H1 (cell line): ENCODE measurements around the gene GSTT2. TPM values are rescaled to one million over a fixed set of nuclear protein-coding genes. Genes with fewer than 3 reads are reported as not detected.

Source experiments
- BACH1 ChIP-seq: IDR thresholded peaks from 2 replicates; pipeline ENCODE4 v1.6.1; 2012; ENCODE audit warnings: low read length, improper control_type of control experiment
- BRCA1 ChIP-seq: IDR thresholded peaks from 2 replicates; pipeline ENCODE4 v1.6.1; 2012; ENCODE audit warnings: low read depth, low read length, improper control_type of control experiment
- CBX5 ChIP-seq: fragments of 300-800, 300-1000 bp; sonication (generic); IDR thresholded peaks from 2 replicates; pipeline ENCODE4 v1.7.1; 2016; ENCODE audit warnings: antibody characterized with exemption, low read length, low read depth
- CBX8 ChIP-seq: fragments of 300-800, 300-1000 bp; sonication (generic); IDR thresholded peaks from 2 replicates; pipeline ENCODE4 v1.7.1; 2016; ENCODE audit warnings: low read depth, low read length, borderline replicate concordance
- NRF1 ChIP-seq: IDR thresholded peaks from 2 replicates; pipeline ENCODE4 v1.6.1; 2011; ENCODE audit warnings: mild to moderate bottlenecking, low read depth, low read length, improper control_type of control experiment
- RNF2 ChIP-seq: fragments of 200-900, 300-1000 bp; sonication (generic); IDR thresholded peaks from 2 replicates; pipeline ENCODE4 v1.7.1; 2016; ENCODE audit warnings: borderline replicate concordance, low read depth, mild to moderate bottlenecking, antibody characterized with exemption, low read length; ENCODE audit not compliant: poor library complexity, severe bottlenecking; ENCODE audit errors: missing control alignments
- TEAD4 ChIP-seq: IDR thresholded peaks from 2 replicates; pipeline ENCODE4 v1.6.1; 2012; ENCODE audit warnings: low read depth, low read length, inconsistent platforms, mixed read lengths
- polyA plus RNA-seq, 7 experiments: library from polyadenylated mRNA; depleted of rRNA in 3 of 7; stranded (reverse) in 5 of 7; unstranded in 2 of 7; fragments of >200 nt in 5 of 7; fragments of 200-250 nt in 2 of 7; gene quantifications; 1 replicate in 5 of 7; 2 replicates in 1 of 7; 4 replicates in 1 of 7; pipeline versions ENCODE4 v1.2.1 to v1.2.3, GENCODE V29; 2011 to 2013; ENCODE audit warnings: missing spikeins in 2 of 7, mixed read lengths in 2 of 7
- total RNA-seq: library from RNA; stranded (reverse); fragmentation: NEBNext Ultra II Directional; extraction: Animal tissue kit (Norgen Biotek cat#: 25700); gene quantifications from 2 replicates; pipeline ENCODE4 v1.2.1, GENCODE V29; 2021
- TF ChIP-seq, protein P1 (sequence below): fragments of 300-600 bp; sonication (generic); IDR thresholded peaks from 2 replicates; pipeline ENCODE4 v1.7.1; 2012; ENCODE audit warnings: low read length, moderate library complexity, mild to moderate bottlenecking, inconsistent platforms; ENCODE audit not compliant: insufficient replicate concordance
- TF ChIP-seq, protein P2 (sequence below): IDR thresholded peaks from 2 replicates; pipeline ENCODE4 v1.6.1; 2011; ENCODE audit warnings: low read length, improper control_type of control experiment

Gene GSTT2
- total and polyA plus RNA-seq, 2 of the 8 experiments (the other 6 are each of a cell fraction or from before 2014, with no cell fraction given) = 1.1 to 1.5 TPM

DNA sequence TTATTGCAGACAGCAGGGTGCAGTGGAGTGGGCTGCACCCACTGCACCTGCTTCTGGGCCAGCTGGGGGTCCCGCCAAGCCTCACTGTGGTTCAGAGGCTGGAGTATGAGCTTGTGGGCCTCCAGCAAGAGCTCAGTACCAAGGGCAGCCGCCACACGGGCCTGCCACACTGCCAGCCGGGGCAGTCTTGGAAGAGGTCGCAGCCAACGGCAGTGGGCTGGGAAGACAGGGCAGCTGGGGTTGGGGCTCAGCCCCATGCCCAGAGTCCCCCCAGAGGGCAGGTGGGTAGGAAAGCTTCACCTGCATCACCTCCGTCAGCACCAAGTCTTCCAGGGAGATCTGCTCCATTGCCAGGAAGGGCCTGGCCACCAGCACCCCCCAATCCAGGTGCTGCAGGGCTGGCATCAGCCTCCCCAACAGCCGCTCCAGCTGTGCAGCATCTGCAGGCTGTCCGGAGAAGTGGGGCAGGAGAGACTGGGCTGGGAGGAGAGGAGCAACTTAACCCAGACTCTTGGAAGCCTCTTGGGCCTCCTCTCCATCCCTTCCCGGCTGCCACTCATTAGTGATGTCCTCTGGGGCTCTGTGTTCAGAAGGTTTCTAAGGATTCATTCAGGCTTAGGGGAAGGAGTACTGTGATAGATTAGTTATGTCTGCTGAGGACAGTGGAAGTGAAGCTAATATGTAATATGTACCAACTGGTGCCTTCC, 26.4 kb downstream of the GSTT2 start (continued):
- TF ChIP-seq BACH1 (no peak), BRCA1 (no peak), NRF1 (no peak), CBX5 (no peak), CBX8 (no peak), TEAD4 (no peak), RNF2 (no peak)
- TF ChIP-seq, protein P1, sequence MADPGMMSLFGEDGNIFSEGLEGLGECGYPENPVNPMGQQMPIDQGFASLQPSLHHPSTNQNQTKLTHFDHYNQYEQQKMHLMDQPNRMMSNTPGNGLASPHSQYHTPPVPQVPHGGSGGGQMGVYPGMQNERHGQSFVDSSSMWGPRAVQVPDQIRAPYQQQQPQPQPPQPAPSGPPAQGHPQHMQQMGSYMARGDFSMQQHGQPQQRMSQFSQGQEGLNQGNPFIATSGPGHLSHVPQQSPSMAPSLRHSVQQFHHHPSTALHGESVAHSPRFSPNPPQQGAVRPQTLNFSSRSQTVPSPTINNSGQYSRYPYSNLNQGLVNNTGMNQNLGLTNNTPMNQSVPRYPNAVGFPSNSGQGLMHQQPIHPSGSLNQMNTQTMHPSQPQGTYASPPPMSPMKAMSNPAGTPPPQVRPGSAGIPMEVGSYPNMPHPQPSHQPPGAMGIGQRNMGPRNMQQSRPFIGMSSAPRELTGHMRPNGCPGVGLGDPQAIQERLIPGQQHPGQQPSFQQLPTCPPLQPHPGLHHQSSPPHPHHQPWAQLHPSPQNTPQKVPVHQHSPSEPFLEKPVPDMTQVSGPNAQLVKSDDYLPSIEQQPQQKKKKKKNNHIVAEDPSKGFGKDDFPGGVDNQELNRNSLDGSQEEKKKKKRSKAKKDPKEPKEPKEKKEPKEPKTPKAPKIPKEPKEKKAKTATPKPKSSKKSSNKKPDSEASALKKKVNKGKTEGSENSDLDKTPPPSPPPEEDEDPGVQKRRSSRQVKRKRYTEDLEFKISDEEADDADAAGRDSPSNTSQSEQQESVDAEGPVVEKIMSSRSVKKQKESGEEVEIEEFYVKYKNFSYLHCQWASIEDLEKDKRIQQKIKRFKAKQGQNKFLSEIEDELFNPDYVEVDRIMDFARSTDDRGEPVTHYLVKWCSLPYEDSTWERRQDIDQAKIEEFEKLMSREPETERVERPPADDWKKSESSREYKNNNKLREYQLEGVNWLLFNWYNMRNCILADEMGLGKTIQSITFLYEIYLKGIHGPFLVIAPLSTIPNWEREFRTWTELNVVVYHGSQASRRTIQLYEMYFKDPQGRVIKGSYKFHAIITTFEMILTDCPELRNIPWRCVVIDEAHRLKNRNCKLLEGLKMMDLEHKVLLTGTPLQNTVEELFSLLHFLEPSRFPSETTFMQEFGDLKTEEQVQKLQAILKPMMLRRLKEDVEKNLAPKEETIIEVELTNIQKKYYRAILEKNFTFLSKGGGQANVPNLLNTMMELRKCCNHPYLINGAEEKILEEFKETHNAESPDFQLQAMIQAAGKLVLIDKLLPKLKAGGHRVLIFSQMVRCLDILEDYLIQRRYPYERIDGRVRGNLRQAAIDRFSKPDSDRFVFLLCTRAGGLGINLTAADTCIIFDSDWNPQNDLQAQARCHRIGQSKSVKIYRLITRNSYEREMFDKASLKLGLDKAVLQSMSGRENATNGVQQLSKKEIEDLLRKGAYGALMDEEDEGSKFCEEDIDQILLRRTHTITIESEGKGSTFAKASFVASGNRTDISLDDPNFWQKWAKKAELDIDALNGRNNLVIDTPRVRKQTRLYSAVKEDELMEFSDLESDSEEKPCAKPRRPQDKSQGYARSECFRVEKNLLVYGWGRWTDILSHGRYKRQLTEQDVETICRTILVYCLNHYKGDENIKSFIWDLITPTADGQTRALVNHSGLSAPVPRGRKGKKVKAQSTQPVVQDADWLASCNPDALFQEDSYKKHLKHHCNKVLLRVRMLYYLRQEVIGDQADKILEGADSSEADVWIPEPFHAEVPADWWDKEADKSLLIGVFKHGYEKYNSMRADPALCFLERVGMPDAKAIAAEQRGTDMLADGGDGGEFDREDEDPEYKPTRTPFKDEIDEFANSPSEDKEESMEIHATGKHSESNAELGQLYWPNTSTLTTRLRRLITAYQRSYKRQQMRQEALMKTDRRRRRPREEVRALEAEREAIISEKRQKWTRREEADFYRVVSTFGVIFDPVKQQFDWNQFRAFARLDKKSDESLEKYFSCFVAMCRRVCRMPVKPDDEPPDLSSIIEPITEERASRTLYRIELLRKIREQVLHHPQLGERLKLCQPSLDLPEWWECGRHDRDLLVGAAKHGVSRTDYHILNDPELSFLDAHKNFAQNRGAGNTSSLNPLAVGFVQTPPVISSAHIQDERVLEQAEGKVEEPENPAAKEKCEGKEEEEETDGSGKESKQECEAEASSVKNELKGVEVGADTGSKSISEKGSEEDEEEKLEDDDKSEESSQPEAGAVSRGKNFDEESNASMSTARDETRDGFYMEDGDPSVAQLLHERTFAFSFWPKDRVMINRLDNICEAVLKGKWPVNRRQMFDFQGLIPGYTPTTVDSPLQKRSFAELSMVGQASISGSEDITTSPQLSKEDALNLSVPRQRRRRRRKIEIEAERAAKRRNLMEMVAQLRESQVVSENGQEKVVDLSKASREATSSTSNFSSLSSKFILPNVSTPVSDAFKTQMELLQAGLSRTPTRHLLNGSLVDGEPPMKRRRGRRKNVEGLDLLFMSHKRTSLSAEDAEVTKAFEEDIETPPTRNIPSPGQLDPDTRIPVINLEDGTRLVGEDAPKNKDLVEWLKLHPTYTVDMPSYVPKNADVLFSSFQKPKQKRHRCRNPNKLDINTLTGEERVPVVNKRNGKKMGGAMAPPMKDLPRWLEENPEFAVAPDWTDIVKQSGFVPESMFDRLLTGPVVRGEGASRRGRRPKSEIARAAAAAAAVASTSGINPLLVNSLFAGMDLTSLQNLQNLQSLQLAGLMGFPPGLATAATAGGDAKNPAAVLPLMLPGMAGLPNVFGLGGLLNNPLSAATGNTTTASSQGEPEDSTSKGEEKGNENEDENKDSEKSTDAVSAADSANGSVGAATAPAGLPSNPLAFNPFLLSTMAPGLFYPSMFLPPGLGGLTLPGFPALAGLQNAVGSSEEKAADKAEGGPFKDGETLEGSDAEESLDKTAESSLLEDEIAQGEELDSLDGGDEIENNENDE = no peak
- TF ChIP-seq, protein P2, sequence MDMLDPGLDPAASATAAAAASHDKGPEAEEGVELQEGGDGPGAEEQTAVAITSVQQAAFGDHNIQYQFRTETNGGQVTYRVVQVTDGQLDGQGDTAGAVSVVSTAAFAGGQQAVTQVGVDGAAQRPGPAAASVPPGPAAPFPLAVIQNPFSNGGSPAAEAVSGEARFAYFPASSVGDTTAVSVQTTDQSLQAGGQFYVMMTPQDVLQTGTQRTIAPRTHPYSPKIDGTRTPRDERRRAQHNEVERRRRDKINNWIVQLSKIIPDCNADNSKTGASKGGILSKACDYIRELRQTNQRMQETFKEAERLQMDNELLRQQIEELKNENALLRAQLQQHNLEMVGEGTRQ = no peak
